GM19467 (cell line): ENCODE measurements around the gene ING1.
"Not testable (repeated sequence)": the region's sequence is repeated elsewhere in the genome, so short reads cannot be mapped to it uniquely, and the experiment has no call there.

Experiments used
- ATAC-seq: cut with Tn5 transposase; IDR thresholded peaks from one replicate; pipeline ENCODE4 v1.9.1; 2021; ENCODE audit warnings: mild to moderate bottlenecking, moderate library complexity; ENCODE audit not compliant: unreplicated experiment

The ING1 gene

GRCh38 chr13:110714797-110715394 lies 1.4 kb downstream of the ING1 start:
- no peak for ATAC-seq

GRCh38 chr13:110715395-110716246 lies 2.1 kb downstream of the ING1 start:
- peak; percentile 60 for ATAC-seq

- no peak for ATAC-seq
Observed at GRCh38 chr13:110716247-110716515, 2.7 kb downstream of the ING1 start.

- no peak for ATAC-seq
Observed at GRCh38 chr13:110719036-110719710, 5.7 kb downstream of the ING1 start.

- no peak for ATAC-seq
Observed at GRCh38 chr13:110722971-110723370, 9.5 kb downstream of the ING1 start.

- no peak for ATAC-seq
Observed at GRCh38 chr13:110723598-110723997, 10.1 kb downstream of the ING1 start.

GRCh38 chr13:110726153-110726552 lies 12.7 kb downstream of the ING1 start:
- ATAC-seq, result not testable (repeated sequence)

- ATAC-seq, result peak; percentile 68
Observed at GRCh38 chr13:110726726-110727125, 13.2 kb downstream of the ING1 start.

GRCh38 chr13:110731072-110731471 lies 17.6 kb downstream of the ING1 start:
- ATAC-seq, result no peak

GRCh38 chr13:110734561-110734960 lies 21.1 kb downstream of the ING1 start:
- no peak for ATAC-seq

- ATAC-seq, result no peak
Observed at GRCh38 chr13:110737555-110737954, 24.1 kb downstream of the ING1 start.

GRCh38 chr13:110743687-110744086 lies 30.2 kb downstream of the ING1 start:
- no peak for ATAC-seq

- no peak for ATAC-seq
Observed at GRCh38 chr13:110746438-110746837, 32.9 kb downstream of the ING1 start.

GRCh38 chr13:110748271-110748670 lies 34.8 kb downstream of the ING1 start:
- ATAC-seq, result no peak

GRCh38 chr13:110756219-110756631 lies 42.7 kb downstream of the ING1 start:
- ATAC-seq, result no peak

- no peak for ATAC-seq
Observed at GRCh38 chr13:110757296-110757695, 43.8 kb downstream of the ING1 start.

GRCh38 chr13:110758195-110758805 lies 44.8 kb downstream of the ING1 start:
- no peak for ATAC-seq

GRCh38 chr13:110759710-110760109 lies 46.2 kb downstream of the ING1 start:
- ATAC-seq, result no peak

GRCh38 chr13:110760611-110761010 lies 47.1 kb downstream of the ING1 start:
- no peak for ATAC-seq

- no peak for ATAC-seq
Observed at GRCh38 chr13:110766671-110767430, 53.4 kb downstream of the ING1 start.

GRCh38 chr13:110767476-110767875 lies 54.0 kb downstream of the ING1 start:
- no peak for ATAC-seq
